ENCODE data around the gene LMF1.

Gene LMF1

DNA sequence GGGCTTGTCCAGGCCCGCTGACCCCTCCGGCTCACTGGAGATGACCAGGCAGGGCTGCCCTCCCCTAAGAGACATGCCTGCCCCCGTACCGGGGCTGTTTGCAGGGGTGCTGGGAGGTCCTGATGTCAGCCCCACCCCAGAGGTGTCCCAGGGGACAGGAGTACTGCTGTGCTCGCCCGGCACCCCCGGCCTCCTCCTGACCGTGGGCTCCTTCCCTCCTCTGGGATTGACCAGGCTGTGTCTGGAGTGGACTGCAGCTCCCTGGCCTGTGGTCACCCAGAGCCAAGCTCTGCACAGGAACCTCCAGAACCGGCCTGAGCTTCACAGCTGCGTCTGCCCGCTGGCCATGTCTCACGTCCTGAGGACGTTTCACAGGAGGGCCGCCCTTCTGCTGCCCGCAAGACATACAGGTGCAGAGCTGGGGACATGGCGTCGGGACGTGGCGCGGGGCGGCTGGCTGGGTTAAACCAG, 53.2 kb downstream of the LMF1 start:
- H3K9me3 ChIP-seq (ENCODE audit: insufficient read depth, low read length), result no peaks in the 10 kb centered on the region
- no peaks in the 10 kb centered on the region for H3K9me2 ChIP-seq (replicated peaks; ENCODE audit: insufficient read depth, low read length)
- no peak overlapping the region for H2AFZ ChIP-seq (ENCODE audit: low read depth, low read length, severe bottlenecking)
- no peaks in the 10 kb centered on the region for H4K20me1 ChIP-seq (ENCODE audit: low read depth, low read length)
- H3K4me2 ChIP-seq (ENCODE audit: low read depth, low read length, poor library complexity, severe bottlenecking), result no peak overlapping the region
- H3F3A ChIP-seq (ENCODE audit: insufficient read depth), result no peaks in the 10 kb centered on the region
- no peaks in the 10 kb centered on the region for H3K79me2 ChIP-seq (ENCODE audit: insufficient read depth, low read length)
- no peak overlapping the region for H3K27ac ChIP-seq (ENCODE audit: low read depth, low read length)
- no peaks in the 10 kb centered on the region for H3K36me3 ChIP-seq (ENCODE audit: low read length)
- H3K9ac ChIP-seq (ENCODE audit: low read length), result no peak overlapping the region
- no peak overlapping the region for H3K4me3 ChIP-seq (ENCODE audit: insufficient read depth, low read length, poor library complexity, severe bottlenecking)
- TF ChIP-seq EZH2phosphoT487 (conservative IDR thresholded peaks at IDR 0.05; ENCODE audit: low read length), result no peak
- TF ChIP-seq, protein P1, sequence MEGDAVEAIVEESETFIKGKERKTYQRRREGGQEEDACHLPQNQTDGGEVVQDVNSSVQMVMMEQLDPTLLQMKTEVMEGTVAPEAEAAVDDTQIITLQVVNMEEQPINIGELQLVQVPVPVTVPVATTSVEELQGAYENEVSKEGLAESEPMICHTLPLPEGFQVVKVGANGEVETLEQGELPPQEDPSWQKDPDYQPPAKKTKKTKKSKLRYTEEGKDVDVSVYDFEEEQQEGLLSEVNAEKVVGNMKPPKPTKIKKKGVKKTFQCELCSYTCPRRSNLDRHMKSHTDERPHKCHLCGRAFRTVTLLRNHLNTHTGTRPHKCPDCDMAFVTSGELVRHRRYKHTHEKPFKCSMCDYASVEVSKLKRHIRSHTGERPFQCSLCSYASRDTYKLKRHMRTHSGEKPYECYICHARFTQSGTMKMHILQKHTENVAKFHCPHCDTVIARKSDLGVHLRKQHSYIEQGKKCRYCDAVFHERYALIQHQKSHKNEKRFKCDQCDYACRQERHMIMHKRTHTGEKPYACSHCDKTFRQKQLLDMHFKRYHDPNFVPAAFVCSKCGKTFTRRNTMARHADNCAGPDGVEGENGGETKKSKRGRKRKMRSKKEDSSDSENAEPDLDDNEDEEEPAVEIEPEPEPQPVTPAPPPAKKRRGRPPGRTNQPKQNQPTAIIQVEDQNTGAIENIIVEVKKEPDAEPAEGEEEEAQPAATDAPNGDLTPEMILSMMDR (IDR thresholded peaks at IDR 0.05; ENCODE audit: insufficient read depth, low read length, poor library complexity, severe bottlenecking), result no peak
- no peaks in the 10 kb centered on the region for H3K27me3 ChIP-seq (ENCODE audit: low read length)

GRCh38 chr16:916035-916799, 54.6 kb downstream of the LMF1 start:
- H2AFZ ChIP-seq (ENCODE audit: low read depth, low read length, severe bottlenecking), result no peak overlapping the region
- no peaks in the 10 kb centered on the region for H4K20me1 ChIP-seq (ENCODE audit: low read depth, low read length)
- H3K4me2 ChIP-seq (ENCODE audit: low read depth, low read length, poor library complexity, severe bottlenecking), result no peak overlapping the region
- no peaks in the 10 kb centered on the region for H3F3A ChIP-seq (ENCODE audit: insufficient read depth)
- H3K9me2 ChIP-seq (replicated peaks; ENCODE audit: insufficient read depth, low read length), result no peaks in the 10 kb centered on the region
- H3K9me3 ChIP-seq (ENCODE audit: insufficient read depth, low read length), result no peaks in the 10 kb centered on the region
- no peaks in the 10 kb centered on the region for H3K27me3 ChIP-seq (ENCODE audit: low read length)
- no peaks in the 10 kb centered on the region for H3K79me2 ChIP-seq (ENCODE audit: insufficient read depth, low read length)
- no peak overlapping the region for H3K27ac ChIP-seq (ENCODE audit: low read depth, low read length)
- H3K9ac ChIP-seq (ENCODE audit: low read length), result no peak overlapping the region
- no peak overlapping the region for H3K4me3 ChIP-seq (ENCODE audit: insufficient read depth, low read length, poor library complexity, severe bottlenecking)
- no peak for TF ChIP-seq EZH2phosphoT487 (conservative IDR thresholded peaks at IDR 0.05; ENCODE audit: low read length)
- TF ChIP-seq, protein P1 (IDR thresholded peaks at IDR 0.05; ENCODE audit: insufficient read depth, low read length, poor library complexity, severe bottlenecking), result no peak
- H3K36me3 ChIP-seq (ENCODE audit: low read length), result no peaks in the 10 kb centered on the region

DNA sequence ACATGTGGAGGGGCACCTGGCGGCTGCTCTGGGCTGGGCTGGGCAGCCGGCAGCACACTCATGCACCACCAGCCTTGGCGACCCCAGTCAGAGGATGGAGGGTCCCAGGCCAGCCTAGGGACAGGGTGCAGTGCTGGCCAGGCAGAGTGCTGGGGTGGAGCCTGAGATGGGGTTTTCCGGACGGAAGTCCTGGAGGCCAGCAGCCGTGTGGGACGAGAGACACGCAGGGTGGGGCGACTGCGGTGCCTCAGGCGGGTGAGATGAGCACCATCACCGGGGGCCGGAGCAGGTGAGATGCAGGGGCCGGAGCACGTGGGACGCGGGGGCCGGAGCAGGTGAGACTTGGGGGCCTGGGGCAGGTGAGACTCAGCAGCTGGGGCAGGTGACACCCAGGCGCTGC, 55.2 kb downstream of the LMF1 start:
- Histone ChIP-seq H3K36me3 (ENCODE audit: low read length) (no peaks in the 10 kb centered on the region), H3K27ac (ENCODE audit: low read depth, low read length) (no peak overlapping the region), H3K4me2 (ENCODE audit: low read depth, low read length, poor library complexity, severe bottlenecking) (no peak overlapping the region), H3K9me2 (replicated peaks; ENCODE audit: insufficient read depth, low read length) (no peaks in the 10 kb centered on the region), H3K9ac (ENCODE audit: low read length) (no peak overlapping the region), H3K27me3 (ENCODE audit: low read length) (no peaks in the 10 kb centered on the region), H4K20me1 (ENCODE audit: low read depth, low read length) (no peaks in the 10 kb centered on the region), H3F3A (ENCODE audit: insufficient read depth) (no peaks in the 10 kb centered on the region), H2AFZ (ENCODE audit: low read depth, low read length, severe bottlenecking) (no peak overlapping the region), H3K79me2 (ENCODE audit: insufficient read depth, low read length) (no peaks in the 10 kb centered on the region), H3K9me3 (ENCODE audit: insufficient read depth, low read length) (no peaks in the 10 kb centered on the region), H3K4me3 (ENCODE audit: insufficient read depth, low read length, poor library complexity, severe bottlenecking) (no peak overlapping the region)
- TF ChIP-seq EZH2phosphoT487 (conservative IDR thresholded peaks at IDR 0.05; ENCODE audit: low read length), result no peak
- TF ChIP-seq, protein P1 (IDR thresholded peaks at IDR 0.05; ENCODE audit: insufficient read depth, low read length, poor library complexity, severe bottlenecking), result no peak

Data from SU-DHL-6 (cell line).